ENCODE data around the gene SIVA1.

DNA sequence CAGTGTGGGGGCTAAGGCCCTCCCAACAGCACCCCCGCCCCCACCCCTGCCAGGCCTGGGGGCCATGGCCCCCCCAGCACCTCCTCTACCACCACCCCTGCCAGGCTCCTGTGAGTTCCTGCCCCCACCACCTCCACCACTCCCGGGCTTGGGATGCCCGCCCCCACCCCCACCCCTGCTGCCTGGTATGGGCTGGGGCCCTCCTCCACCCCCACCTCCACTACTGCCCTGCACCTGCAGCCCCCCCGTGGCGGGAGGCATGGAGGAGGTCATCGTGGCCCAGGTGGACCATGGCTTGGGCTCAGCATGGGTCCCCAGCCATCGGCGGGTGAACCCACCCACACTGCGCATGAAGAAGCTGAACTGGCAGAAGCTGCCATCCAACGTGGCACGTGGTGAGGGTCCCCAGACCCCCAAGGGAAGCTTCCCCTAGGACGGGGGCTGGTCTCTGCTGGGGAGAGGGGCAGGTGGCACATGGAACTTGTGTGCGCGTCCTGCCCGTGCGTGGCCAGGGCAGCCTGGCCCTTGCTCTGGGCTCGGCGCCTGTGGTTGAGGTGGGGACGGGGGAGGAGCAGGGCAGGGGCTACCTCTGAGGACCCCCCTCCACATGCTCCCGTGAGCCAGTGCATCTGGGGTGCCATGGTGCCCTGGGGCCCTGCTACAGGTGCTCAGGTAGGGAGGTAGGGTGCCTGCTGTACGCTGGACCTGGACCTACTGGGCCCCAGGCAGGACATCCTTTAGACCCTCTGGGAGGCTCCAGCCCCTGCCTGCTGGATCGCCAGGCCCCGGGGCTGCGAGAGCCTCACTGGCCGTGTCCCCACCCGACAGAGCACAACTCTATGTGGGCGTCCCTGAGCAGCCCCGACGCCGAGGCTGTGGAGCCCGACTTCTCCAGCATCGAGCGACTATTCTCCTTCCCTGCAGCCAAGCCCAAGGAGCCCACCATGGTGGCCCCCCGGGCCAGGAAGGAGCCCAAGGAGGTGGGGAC lies 45.0 kb upstream of the SIVA1 start:
- TF ChIP-seq, protein P1, sequence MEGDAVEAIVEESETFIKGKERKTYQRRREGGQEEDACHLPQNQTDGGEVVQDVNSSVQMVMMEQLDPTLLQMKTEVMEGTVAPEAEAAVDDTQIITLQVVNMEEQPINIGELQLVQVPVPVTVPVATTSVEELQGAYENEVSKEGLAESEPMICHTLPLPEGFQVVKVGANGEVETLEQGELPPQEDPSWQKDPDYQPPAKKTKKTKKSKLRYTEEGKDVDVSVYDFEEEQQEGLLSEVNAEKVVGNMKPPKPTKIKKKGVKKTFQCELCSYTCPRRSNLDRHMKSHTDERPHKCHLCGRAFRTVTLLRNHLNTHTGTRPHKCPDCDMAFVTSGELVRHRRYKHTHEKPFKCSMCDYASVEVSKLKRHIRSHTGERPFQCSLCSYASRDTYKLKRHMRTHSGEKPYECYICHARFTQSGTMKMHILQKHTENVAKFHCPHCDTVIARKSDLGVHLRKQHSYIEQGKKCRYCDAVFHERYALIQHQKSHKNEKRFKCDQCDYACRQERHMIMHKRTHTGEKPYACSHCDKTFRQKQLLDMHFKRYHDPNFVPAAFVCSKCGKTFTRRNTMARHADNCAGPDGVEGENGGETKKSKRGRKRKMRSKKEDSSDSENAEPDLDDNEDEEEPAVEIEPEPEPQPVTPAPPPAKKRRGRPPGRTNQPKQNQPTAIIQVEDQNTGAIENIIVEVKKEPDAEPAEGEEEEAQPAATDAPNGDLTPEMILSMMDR (IDR thresholded peaks at IDR 0.05), result no peak
- TF ChIP-seq POLR2A (IDR thresholded peaks at IDR 0.05), result no peak
